Measurements from ENCODE around the gene CSK. TPM values are rescaled to one million over a fixed set of nuclear protein-coding genes. Genes with fewer than 3 reads are reported as not detected.

Gene CSK
- total and polyA plus RNA-seq, 2 donors (not counting 1 experiment from before 2014, with no cell fraction given): 325 to 651 TPM

DNA sequence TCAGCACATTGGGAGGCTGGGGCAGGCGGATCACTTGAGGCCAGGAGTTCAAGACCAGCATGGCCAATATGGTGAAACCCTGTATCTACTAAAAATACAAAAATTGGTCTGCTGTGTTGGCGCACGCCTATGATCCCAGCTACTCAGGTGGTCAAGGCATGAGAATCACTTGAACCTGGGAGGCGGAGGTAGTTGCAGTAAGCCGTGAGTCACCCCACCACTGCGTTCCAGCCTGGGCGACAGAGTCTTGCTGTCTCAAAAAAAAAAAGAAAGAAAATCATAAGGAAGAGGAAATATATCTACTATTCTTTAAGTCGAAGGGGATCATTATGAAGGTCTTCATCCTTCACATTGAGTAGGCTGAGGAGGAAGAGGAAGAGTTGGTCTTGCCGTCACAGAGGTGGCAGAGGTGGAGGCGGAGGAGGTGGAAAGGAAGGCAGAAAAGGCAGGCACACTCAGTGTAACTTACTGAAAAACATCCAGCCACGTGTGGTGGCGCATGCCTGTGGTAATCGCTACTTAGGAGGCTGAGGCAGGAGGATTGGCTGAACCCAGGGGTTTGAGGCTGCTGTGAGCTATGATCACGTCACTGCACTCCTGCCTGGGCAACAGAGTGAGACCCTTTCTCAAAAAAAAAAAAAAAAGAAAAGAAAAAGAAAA, 14.2 kb downstream of the CSK start:
- Histone ChIP-seq H3K9me3 (ENCODE audit: control extremely low read depth in 1 of 3, control insufficient read depth in 2 of 3, insufficient read depth in 1 of 3, low read length in 2 of 3) (no peaks in the 10 kb centered on the region), H3K27me3 (replicated peaks in 1 of 4; ENCODE audit: control extremely low read depth in 1 of 4, control insufficient read depth in 3 of 4, insufficient read depth in 4 of 4, low read length in 3 of 4) (no peaks in the 10 kb centered on the region), H3K36me3 (replicated peaks in 1 of 2; ENCODE audit: control extremely low read depth in 1 of 2, control insufficient read depth in 1 of 2, extremely low read depth in 1 of 2, insufficient read depth in 2 of 2, low read length in 1 of 2) (peaks cover 0 to 83% of the 10 kb centered on the region in 2 experiments), H3K27ac (ENCODE audit: low read length in 2 of 2) (peak overlapping the region; percentile 51 to 93), H3K79me2 (ENCODE audit: control insufficient read depth, insufficient read depth, low read length) (peaks cover 97% of the 10 kb centered on the region), H3K4me2 (replicated peaks; ENCODE audit: low read depth, low read length, poor library complexity, severe bottlenecking) (peak overlapping the region; percentile 48), H3K4me1 (ENCODE audit: control insufficient read depth in 2 of 2, insufficient read depth in 2 of 2, low read length in 2 of 2) (peaks cover 95 to 99% of the 10 kb centered on the region in 2 donors), H3K9ac (ENCODE audit: low read length) (no peak overlapping the region), H4K20me1 (ENCODE audit: control insufficient read depth, insufficient read depth, low read length, poor library complexity, severe bottlenecking) (peaks cover 94% of the 10 kb centered on the region), H3K4me3 (ENCODE audit: control extremely low read depth in 1 of 5, extremely low read depth in 1 of 5, insufficient read depth in 1 of 5, low read depth in 2 of 5, low read length in 4 of 5) (no peak overlapping the region), H2AFZ (ENCODE audit: insufficient read depth, low read depth, low read length, poor library complexity, severe bottlenecking) (no peak overlapping the region)
- Mint-ChIP-seq H3K4me1 (peaks cover 85% of the 10 kb centered on the region), H3K9me3 (ENCODE audit: insufficient read depth) (no peaks in the 10 kb centered on the region), H3K4me3 (peak overlapping the region; percentile 27), H3K27ac (peak overlapping the region; percentile 79), H3K27me3 (no peaks in the 10 kb centered on the region)
- DNase-seq: no peak
- ChIA-PET POLR2A (interaction anchor here (0.6 to 15.8 kb wide), 3 partner anchors 18 to 142 kb away, joined by 3 to 572 read pairs (median 4); partner anchors contain the start of genes COX5A and CSK), CTCF (interaction anchor here (0.7 to 37.1 kb wide), 5 partner anchors 16 to 163 kb away, joined by 3 to 2548 read pairs (median 37); partner anchors contain the start of gene CSK)
- intact Hi-C loops (cut with micrococcal nuclease): no loop called here
- 89% methylated on average over 5 of the region's 14 CpGs for WGBS (ENCODE audit: insufficient coverage)
- TF ChIP-seq EZH2 (IDR thresholded peaks at IDR 0.05; ENCODE audit: borderline replicate concordance, insufficient read depth, low read depth, low read length, poor library complexity, severe bottlenecking): no peak
- TF ChIP-seq, protein P1, sequence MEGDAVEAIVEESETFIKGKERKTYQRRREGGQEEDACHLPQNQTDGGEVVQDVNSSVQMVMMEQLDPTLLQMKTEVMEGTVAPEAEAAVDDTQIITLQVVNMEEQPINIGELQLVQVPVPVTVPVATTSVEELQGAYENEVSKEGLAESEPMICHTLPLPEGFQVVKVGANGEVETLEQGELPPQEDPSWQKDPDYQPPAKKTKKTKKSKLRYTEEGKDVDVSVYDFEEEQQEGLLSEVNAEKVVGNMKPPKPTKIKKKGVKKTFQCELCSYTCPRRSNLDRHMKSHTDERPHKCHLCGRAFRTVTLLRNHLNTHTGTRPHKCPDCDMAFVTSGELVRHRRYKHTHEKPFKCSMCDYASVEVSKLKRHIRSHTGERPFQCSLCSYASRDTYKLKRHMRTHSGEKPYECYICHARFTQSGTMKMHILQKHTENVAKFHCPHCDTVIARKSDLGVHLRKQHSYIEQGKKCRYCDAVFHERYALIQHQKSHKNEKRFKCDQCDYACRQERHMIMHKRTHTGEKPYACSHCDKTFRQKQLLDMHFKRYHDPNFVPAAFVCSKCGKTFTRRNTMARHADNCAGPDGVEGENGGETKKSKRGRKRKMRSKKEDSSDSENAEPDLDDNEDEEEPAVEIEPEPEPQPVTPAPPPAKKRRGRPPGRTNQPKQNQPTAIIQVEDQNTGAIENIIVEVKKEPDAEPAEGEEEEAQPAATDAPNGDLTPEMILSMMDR (IDR thresholded peaks at IDR 0.05): no peak
- ATAC-seq (ENCODE audit: low read depth): no peak

Data from B cell (primary cell).